ENCODE data around the gene GAMT.

- TF ChIP-seq CTCF (conservative IDR thresholded peaks at IDR 0.05) (no peak), EZH2 (IDR thresholded peaks at IDR 0.05; ENCODE audit: low read depth) (no peak)
Observed at GRCh38 chr19:1399079-1399478, 2.3 kb downstream of the GAMT start.

Data from PC-9 (cell line).